GM12878 (cell line): Measurements from ENCODE around the gene ERI2. TPM values are rescaled to one million over a fixed set of nuclear protein-coding genes. Genes with fewer than 3 reads are reported as not detected.

Source experiments
- ATAC-seq: fragments of 200-7000 bp; cut with Tn5 transposase; 3 replicates; pipeline ENCODE4 v1.9.1; 2020; ENCODE audit warnings: mild to moderate bottlenecking, moderate library complexity
- BruUV-seq: library from RNA; stranded (reverse); fragments of 400-500 nt; replicated peaks from 2 replicates; lab custom pipeline; 2021; lab: Mats Ljungman, UMichigan
- CTCF ChIA-PET: fragments of 300-600 bp; sonication (Branson Sonifier 250); formaldehyde crosslinking; extraction: SDS; loops from one replicate; lab custom pipeline; 2021; ENCODE audit warnings: inconsistent platforms; lab: Yijun Ruan, JAX
- POLR2A ChIA-PET: fragments of 350-600 bp; formaldehyde crosslinking; extraction: SDS; loops from one replicate; lab custom pipeline; 2021; ENCODE audit warnings: inconsistent platforms; lab: Charles Lee
- RAD21 ChIA-PET: fragments of 300-600 bp; sonication (Branson Sonifier 250); formaldehyde crosslinking; loops from one replicate; lab custom pipeline; 2023; ENCODE audit warnings: antibody characterized with exemption; ENCODE audit not compliant: unreplicated experiment; lab: Charles Lee
- SMC1A ChIA-PET: fragments of 300-600 bp; sonication (Branson Sonifier 250); formaldehyde crosslinking; loops from one replicate; lab custom pipeline; 2023; ENCODE audit not compliant: unreplicated experiment, uncharacterized antibody; lab: Charles Lee
- DNase-seq: peaks from one replicate; pipeline ENCODE4 v3.0.0-alpha.2; 2011; ENCODE audit warnings: low read depth, low spot score
- FAIRE-seq: peaks from 3 replicates; lab custom pipeline; 2011; peaks lifted over from hg19 to GRCh38; lab: Jason Lieb, UNC
- H2AFZ ChIP-seq: 2 replicates; pipeline ENCODE4 v1.6.0; 2011; ENCODE audit warnings: low read depth, low read length, control low read depth; ENCODE audit not compliant: control insufficient read depth
- H3K27ac ChIP-seq: 2 replicates; pipeline ENCODE4 v1.5.1; 2011; ENCODE audit warnings: control low read depth; ENCODE audit not compliant: control insufficient read depth, insufficient read depth
- H3K27me3 ChIP-seq, 2 experiments: replicated peaks in 1 of 2; 2 replicates each; pipeline versions ENCODE4 v1.6.0 to v1.6.1; 2011; ENCODE audit warnings: low read length in 1 of 2; ENCODE audit not compliant: control insufficient read depth in 2 of 2, insufficient read depth in 2 of 2
- H3K36me3 ChIP-seq, 2 experiments: 2 replicates each; pipeline ENCODE4 v1.5.1; 2011; ENCODE audit warnings: low read length in 1 of 2; ENCODE audit not compliant: control insufficient read depth in 2 of 2, insufficient read depth in 2 of 2
- H3K4me1 ChIP-seq: 2 replicates; pipeline ENCODE4 v1.6.1; 2011; ENCODE audit warnings: mild to moderate bottlenecking, low read length, moderate library complexity, mixed read lengths; ENCODE audit not compliant: control insufficient read depth, insufficient read depth
- H3K4me2 ChIP-seq: 2 replicates; pipeline ENCODE4 v1.6.0; 2011; ENCODE audit warnings: control low read depth; ENCODE audit not compliant: control insufficient read depth, insufficient read depth
- H3K4me3 ChIP-seq: fragments of 200-600 bp; sonication (generic); 2 replicates; pipeline ENCODE4 v1.5.1; 2016
- H3K79me2 ChIP-seq: 2 replicates; pipeline ENCODE4 v1.6.0; 2011; ENCODE audit warnings: low read length; ENCODE audit not compliant: control insufficient read depth, insufficient read depth
- H3K9ac ChIP-seq: 2 replicates; pipeline ENCODE4 v1.8.0; 2011; ENCODE audit warnings: low read length, control low read depth, mixed read lengths; ENCODE audit not compliant: control insufficient read depth, insufficient read depth
- H3K9me3 ChIP-seq: replicated peaks from 3 replicates; pipeline ENCODE4 v1.5.1; 2011; ENCODE audit warnings: mild to moderate bottlenecking, low read length; ENCODE audit not compliant: control insufficient read depth, insufficient read depth
- H4K20me1 ChIP-seq: 2 replicates; pipeline ENCODE4 v1.6.0; 2011; ENCODE audit not compliant: control insufficient read depth, insufficient read depth
- CEBPB ChIP-seq, 2 experiments: fragments of 150-350 bp in 1 of 2; IDR thresholded peaks; 2 replicates each; pipeline ENCODE4 v1.6.1; 2012 to 2014; ENCODE audit warnings: low read depth in 2 of 2, low read length in 2 of 2, borderline replicate concordance in 1 of 2, inconsistent platforms in 1 of 2
- HDAC6 ChIP-seq: fragments of 200-600 bp; sonication (generic); IDR thresholded peaks from one replicate; pipeline ENCODE4 v1.8.0; 2017; ENCODE audit warnings: antibody characterized with exemption; ENCODE audit not compliant: unreplicated experiment
- HSF1 ChIP-seq: fragments of 150-350 bp; IDR thresholded peaks from 2 replicates; pipeline ENCODE4 v1.6.1; 2014; ENCODE audit warnings: mild to moderate bottlenecking, low read depth, low read length
- RAD51 ChIP-seq: fragments of 450-650 bp; IDR thresholded peaks from 2 replicates; pipeline ENCODE4 v1.6.1; 2016; ENCODE audit warnings: moderate library complexity, mild to moderate bottlenecking, inconsistent platforms
- SMC3 ChIP-seq: IDR thresholded peaks from 2 replicates; pipeline ENCODE4 v1.6.1; 2011; ENCODE audit warnings: low read length, improper control_type of control experiment, borderline replicate concordance
- TCF3 ChIP-seq: IDR thresholded peaks from 2 replicates; pipeline ENCODE4 v1.6.1; 2012; ENCODE audit warnings: low read depth, mild to moderate bottlenecking, low read length, borderline replicate concordance; ENCODE audit not compliant: insufficient read depth
- WGBS: methylation state at CpG from one replicate; pipeline ENCODE4 v1.1.6; 2016; ENCODE audit warnings: low lambda C conversion rate; ENCODE audit not compliant: insufficient replicate concordance, insufficient coverage; ENCODE audit errors: missing lambda C conversion rate; 5-methylcytosine and 5-hydroxymethylcytosine counted together
- in situ Hi-C: fragments of 300-500 bp; cut with MboI; formaldehyde crosslinking; loops from 9 replicates; pipeline ENCODE4 v1.14.3; 2018; ENCODE audit warnings: mixed read lengths
- intact Hi-C: fragments of 100-400 bp; cut with micrococcal nuclease; formaldehyde crosslinking; loops from one replicate; pipeline ENCODE4 v1.14.2; 2022; ENCODE audit not compliant: unreplicated experiment
- polyA plus RNA-seq, 11 experiments: library from polyadenylated mRNA; depleted of rRNA in 4 of 11; unstranded in 6 of 11; stranded (reverse) in 5 of 11; fragments of >200 nt; fragmentation: Nextera tagmentation in 4 of 11; fragmentation: Illumina TruSeq in 1 of 11; extraction: Ambion mirVana in 4 of 11; extraction: Trizol in 1 of 11; gene quantifications; 1 replicate in 1 of 11; 2 replicates in 10 of 11; pipeline versions ENCODE4 v1.2.1 to v1.2.3, GENCODE V29; 2011 to 2016; ENCODE audit warnings: inconsistent platforms in 2 of 11, missing spikeins in 2 of 11, low read depth in 1 of 11
- total RNA-seq, 4 experiments: library from RNA; depleted of rRNA in 3 of 4; stranded (reverse); fragments of >200 nt in 3 of 4; fragmentation: Illumina TruSeq in 1 of 4; extraction: Trizol in 1 of 4; gene quantifications; 2 replicates each; pipeline versions ENCODE4 v1.2.1 to v1.2.3, GENCODE V29; 2013 to 2021

ERI2 gene
- total and polyA plus RNA-seq, 10 of the 15 experiments (the other 5 are each of a cell fraction or from before 2014, with no cell fraction given), result 7.7 to 35.5 (median 19.2) TPM

- no peak for TF ChIP-seq HDAC6
- TF ChIP-seq TCF3, result no peak
- TF ChIP-seq CEBPB (IDR thresholded peaks at IDR 0.05; ENCODE audit: borderline replicate concordance in 1 of 2, low read depth in 2 of 2, low read length in 2 of 2), result no peak
- TF ChIP-seq SMC3, result no peak
- TF ChIP-seq HSF1, result no peak
Observed at GRCh38 chr16:20826039-20826566, 19.8 kb upstream of the ERI2 start (continued).

- SMC1A ChIA-PET, result interaction anchor here (1.1 kb wide), 1 partner anchor 12 kb away, joined by 3 read pairs; no protein-coding TSS in a partner anchor
- H3K4me3 ChIP-seq, result no peak overlapping the region
- POLR2A ChIA-PET, result no interaction called here
- intact Hi-C loops (no loop called here), in situ Hi-C loops (no loop called here)
- peaks cover 8% of the 10 kb centered on the region for H3K4me1 ChIP-seq
- 83% methylated on average over 3 of the region's 3 CpGs for WGBS
- H3K4me2 ChIP-seq, result no peak overlapping the region
- H3K27ac ChIP-seq, result no peak overlapping the region
- FAIRE-seq (peak; percentile 83), DNase-seq (no peak), ATAC-seq (no peak; the same call in 2 of the 3 replicates)
- CTCF ChIA-PET, result interaction anchor here (0.8 kb wide), 1 partner anchor 26 kb away, joined by 3 read pairs; no protein-coding TSS in a partner anchor
- no peaks in the 10 kb centered on the region for H4K20me1 ChIP-seq
- H2AFZ ChIP-seq, result no peak overlapping the region; the same call in 1 of the 2 replicates
- H3K79me2 ChIP-seq, result no peaks in the 10 kb centered on the region
- H3K27me3 ChIP-seq, result no peaks in the 10 kb centered on the region
- H3K9me3 ChIP-seq, result no peaks in the 10 kb centered on the region
- BruUV-seq, result no TSS peak
- no peaks in the 10 kb centered on the region for H3K36me3 ChIP-seq
- H3K9ac ChIP-seq, result no peak overlapping the region
- TF ChIP-seq RAD51 (peak; percentile 65; the same call in 1 of the 2 replicates), SMC3 (no peak)
- RAD21 ChIA-PET, result no interaction called here
Observed at GRCh38 chr16:20822521-20823325, 16.5 kb upstream of the ERI2 start.
